ENCODE measurements around the gene CRYBG1. TPM values are rescaled to one million over a fixed set of nuclear protein-coding genes. Genes with fewer than 3 reads are reported as not detected.

Gene CRYBG1
- total and polyA plus RNA-seq, 2 donors (not counting 3 experiments of a cell fraction or from before 2014, with no cell fraction given), result 4.1 to 30.1 TPM

- no peak overlapping the region for H3K27ac ChIP-seq (ENCODE audit: insufficient read depth, low read depth, low read length)
- no peaks in the 10 kb centered on the region for H3K4me1 ChIP-seq (ENCODE audit: control insufficient read depth, extremely low read depth, insufficient read depth, low read length)
- H4K20me1 ChIP-seq (replicated peaks; ENCODE audit: control insufficient read depth, extremely low read depth, insufficient read depth, low read length), result no peaks in the 10 kb centered on the region
- H3K4me3 ChIP-seq (replicated peaks in 1 of 3; ENCODE audit: insufficient read depth in 1 of 3, low read depth in 1 of 3, low read length in 3 of 3), result no peak overlapping the region
- H3K36me3 ChIP-seq (ENCODE audit: control insufficient read depth in 2 of 2, extremely low read depth in 1 of 2, insufficient read depth in 2 of 2, low read length in 2 of 2), result no peaks in the 10 kb centered on the region
- no peaks in the 10 kb centered on the region for H3K9me1 ChIP-seq (replicated peaks; ENCODE audit: control insufficient read depth, extremely low read depth, insufficient read depth, low read length)
- H3K9me3 ChIP-seq (replicated peaks; ENCODE audit: control insufficient read depth, insufficient read depth, low read length), result no peaks in the 10 kb centered on the region
- H2AFZ ChIP-seq (ENCODE audit: low read depth, low read length), result no peak overlapping the region
- DNase-seq (ENCODE audit: low read depth, low spot score) (no peak), FAIRE-seq (no peak)
- H3K79me2 ChIP-seq (ENCODE audit: control insufficient read depth, insufficient read depth, low read length), result no peaks in the 10 kb centered on the region
- no TSS peak for BruUV-seq (replicated peaks)
- dilution Hi-C loops (cut with MboI; ENCODE audit: extremely low pct_ligation_motif_present, low sequenced_read_pairs), result no loop called here
- CTCF ChIA-PET, result interaction anchor here (1.5 to 2.2 kb wide), 3 partner anchors 9 to 88 kb away, joined by 4 to 7 read pairs (median 4); no protein-coding TSS in a partner anchor
- no peak overlapping the region for H3K9ac ChIP-seq (replicated peaks; ENCODE audit: extremely low read depth, insufficient read depth, low read length)
- H3K27me3 ChIP-seq (ENCODE audit: control insufficient read depth in 2 of 2, insufficient read depth in 2 of 2, low read length in 2 of 2), result peaks cover 12 to 19% of the 10 kb centered on the region in 2 experiments
- no peak for TF ChIP-seq POLR2AphosphoS5 (IDR thresholded peaks at IDR 0.05; ENCODE audit: insufficient read depth, low read depth, low read length)
- no peak for TF ChIP-seq JUN (IDR thresholded peaks at IDR 0.05; ENCODE audit: borderline replicate concordance, insufficient read depth, insufficient read length, low read depth)
- no peak for TF ChIP-seq EZH2 (IDR thresholded peaks at IDR 0.05; ENCODE audit: borderline replicate concordance, low read depth, low read length, severe bottlenecking)
- TF ChIP-seq FOS (IDR thresholded peaks at IDR 0.05; ENCODE audit: borderline replicate concordance, insufficient read depth, low read length), result no peak
- TF ChIP-seq MYC (IDR thresholded peaks at IDR 0.05; ENCODE audit: low read depth, low read length), result no peak
- no peak for TF ChIP-seq MAX (IDR thresholded peaks at IDR 0.05; ENCODE audit: insufficient read depth, insufficient read length)
- TF ChIP-seq POLR2A (IDR thresholded peaks at IDR 0.05; ENCODE audit: low read depth, low read length), result no peak
- TF ChIP-seq GATA2 (IDR thresholded peaks at IDR 0.05; ENCODE audit: insufficient read depth, insufficient read length, low read depth, low read length), result no peak
- no peak for TF ChIP-seq CTCF (IDR thresholded peaks at IDR 0.05; ENCODE audit: extremely low read depth in 1 of 2, insufficient read depth in 1 of 2, low read depth in 1 of 2, low read length in 2 of 2)
- intact Hi-C loops (cut with micrococcal nuclease), result no loop called here
- no peak overlapping the region for H3K4me2 ChIP-seq (ENCODE audit: insufficient read depth, low read length)
- POLR2A ChIA-PET, result no interaction called here
Observed at GRCh38 chr6:106466211-106466610, 105.7 kb downstream of the CRYBG1 start.
